Heart right ventricle (tissue), 16 donors: ENCODE data around the gene IL12RB1. TPM values are rescaled to one million over a fixed set of nuclear protein-coding genes. Genes with fewer than 3 reads are reported as not detected.
"Not testable (repeated sequence)": the region's sequence is repeated elsewhere in the genome, so short reads cannot be mapped to it uniquely, and the experiment has no call there.

Experiments used
- ATAC-seq, 8 donors: fragments of 200-7000 bp; cut with Tn5 transposase; one replicate each; pipeline ENCODE4 v1.9.1; 2020; ENCODE audit warnings: mild to moderate bottlenecking in 8 of 8, moderate library complexity in 8 of 8, moderate number of reproducible peaks in 1 of 8
- DNase-seq, 2 donors: peaks; one replicate each; pipeline ENCODE4 v3.0.0-alpha.2; 2020
- H3K27ac ChIP-seq, 10 donors: fragments of 200-600 bp; sonication (generic) in 2 of 10; one replicate each; pipeline versions ENCODE4 v1.5.0 to v1.8.0; 2020 to 2022; ENCODE audit warnings: mild to moderate bottlenecking in 3 of 10
- H3K27me3 ChIP-seq, 7 donors: fragments of 200-600 bp; one replicate each; pipeline ENCODE4 v1.8.0; 2021 to 2022; ENCODE audit warnings: mild to moderate bottlenecking in 2 of 7
- H3K36me3 ChIP-seq, 9 donors: fragments of 200-600 bp; sonication (generic) in 1 of 9; one replicate each; pipeline versions ENCODE4 v1.5.0 to v1.8.0; 2020 to 2022; ENCODE audit warnings: mild to moderate bottlenecking in 2 of 9
- H3K4me1 ChIP-seq, 9 donors: fragments of 200-600 bp; sonication (generic) in 1 of 9; one replicate each; pipeline versions ENCODE4 v1.5.0 to v1.8.0; 2020 to 2022; ENCODE audit warnings: mild to moderate bottlenecking in 4 of 9
- H3K4me3 ChIP-seq, 10 donors: fragments of 200-600 bp; sonication (generic) in 2 of 10; one replicate each; pipeline versions ENCODE4 v1.5.0 to v1.8.0; 2020 to 2022; ENCODE audit warnings: mild to moderate bottlenecking in 7 of 10, moderate library complexity in 2 of 10
- H3K9me3 ChIP-seq, 11 donors: fragments of 200-600 bp in 10 of 11; sonication (generic) in 2 of 11; one replicate each; pipeline versions ENCODE4 v1.5.0 to v1.8.0; 2013 to 2022; ENCODE audit warnings: mild to moderate bottlenecking in 2 of 11, control low read depth in 1 of 11, moderate library complexity in 1 of 11
- WGBS, 2 donors: extraction: QIAGEN DNeasy Blood & Tissue Kit; methylation state at CpG; one replicate each; pipeline ENCODE4 v1.1.7; 2013; ENCODE audit warnings: inconsistent platforms in 1 of 2; 5-methylcytosine and 5-hydroxymethylcytosine counted together
- intact Hi-C, 10 donors: fragments of 100-400 bp; cut with DNase I; formaldehyde crosslinking; loops; one replicate each; pipeline versions ENCODE4 v1.11.1 to v1.14.2; 2022
- polyA plus RNA-seq, 2 donors: library from polyadenylated mRNA; stranded (reverse); fragments of 200-250 nt; gene quantifications; one replicate each; pipeline ENCODE4 v1.2.3, GENCODE V29; 2013
- total RNA-seq, 10 donors: library from RNA; stranded (reverse); fragmentation: NEBNext Ultra II Directional in 3 of 10; extraction: Animal tissue kit (Norgen Biotek cat#: 25700) in 3 of 10; gene quantifications; one replicate each; pipeline versions ENCODE4 v1.2.1 to v1.2.4, GENCODE V29; 2021 to 2023
- TF ChIP-seq, protein P1 (sequence below), 9 donors: fragments of 200-600 bp; sonication (generic) in 2 of 9; IDR thresholded peaks; one replicate each; pipeline versions ENCODE4 v1.5.0 to v1.8.0; 2021 to 2022; ENCODE audit warnings: antibody characterized with exemption in 9 of 9, mild to moderate bottlenecking in 5 of 9, moderate library complexity in 1 of 9
- donor health status: Arrhythmogenic right ventricular cardiomyopathy.
- donor health status: ischemic (EF 13 %, LVEDD 7.1; RV severe dilation, severe dysfunction).
- donor health status: healthy with polysubstance abuse.
- donor health status: DM: no; HTN: yes; CAD: no.
- donor health status: DM: no; HTN: no; CAD: no.
- donor health status: ischemic (EF 25% LVEDD 6.9; RV normal size, moderate dysfunction).
- donor health status: ischemic (EF 25% LVEDD 5.7; RV mildly dilated, moderate dysfunction).
- donor health status: healthy.
- donor health status: DM: yes; HTN: yes; CAD: no.
- donor health status: Ischemic cardiomyopathy.
- donor health status: ischemic (EF 35%, LVEDD 5.7; RV mildly dilated, moderate dysfunction).
- donor health status: nonischemic (EF 11% LVEDD 7.7; RV severe dilation, severe dysfunction).
- donor health status: DM: yes; HTN: yes; CAD: no.
- donor health status: PGD.
- donor health status: ischemic (EF 29% LVEDD 5.4; RV normal size, mild dysfunction).
- donor health status: nonischemic (EF 23%, LVEDD 6.1; RV moderate dilation, normal function).

Gene IL12RB1
- total and polyA plus RNA-seq, 12 donors = 0.24 to 5.4 (median 0.44) TPM

- no peak overlapping the region for H3K4me3 ChIP-seq
- H3K4me1 ChIP-seq = peaks cover 0 to 45% (median 9%) of the 10 kb centered on the region in 9 donors
- no peaks in the 10 kb centered on the region for H3K36me3 ChIP-seq
- intact Hi-C loops = no loop called here
- H3K9me3 ChIP-seq = no peaks in the 10 kb centered on the region
- H3K27ac ChIP-seq = no peak overlapping the region
- DNase-seq (no peak), ATAC-seq (no peak)
- peaks cover 0 to 26% (median 9%) of the 10 kb centered on the region in 7 donors for H3K27me3 ChIP-seq
- TF ChIP-seq, protein P1, sequence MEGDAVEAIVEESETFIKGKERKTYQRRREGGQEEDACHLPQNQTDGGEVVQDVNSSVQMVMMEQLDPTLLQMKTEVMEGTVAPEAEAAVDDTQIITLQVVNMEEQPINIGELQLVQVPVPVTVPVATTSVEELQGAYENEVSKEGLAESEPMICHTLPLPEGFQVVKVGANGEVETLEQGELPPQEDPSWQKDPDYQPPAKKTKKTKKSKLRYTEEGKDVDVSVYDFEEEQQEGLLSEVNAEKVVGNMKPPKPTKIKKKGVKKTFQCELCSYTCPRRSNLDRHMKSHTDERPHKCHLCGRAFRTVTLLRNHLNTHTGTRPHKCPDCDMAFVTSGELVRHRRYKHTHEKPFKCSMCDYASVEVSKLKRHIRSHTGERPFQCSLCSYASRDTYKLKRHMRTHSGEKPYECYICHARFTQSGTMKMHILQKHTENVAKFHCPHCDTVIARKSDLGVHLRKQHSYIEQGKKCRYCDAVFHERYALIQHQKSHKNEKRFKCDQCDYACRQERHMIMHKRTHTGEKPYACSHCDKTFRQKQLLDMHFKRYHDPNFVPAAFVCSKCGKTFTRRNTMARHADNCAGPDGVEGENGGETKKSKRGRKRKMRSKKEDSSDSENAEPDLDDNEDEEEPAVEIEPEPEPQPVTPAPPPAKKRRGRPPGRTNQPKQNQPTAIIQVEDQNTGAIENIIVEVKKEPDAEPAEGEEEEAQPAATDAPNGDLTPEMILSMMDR (IDR thresholded peaks at IDR 0.05) = no peak
- WGBS, 2 donors = 71 to 73% methylated on average over 6 of the region's 6 CpGs
Observed at GRCh38 chr19:18093439-18094161, 6.9 kb upstream of the IL12RB1 start.

GRCh38 chr19:18091217-18091608 lies 4.5 kb upstream of the IL12RB1 start:
- ATAC-seq = peak in 6 of 8 donors; percentile 57 to 75 (median 64)
- Histone ChIP-seq H3K36me3 (no peaks in the 10 kb centered on the region), H3K27ac (peak overlapping the region in 5 of 10 donors; percentile 13 to 92 (median 43)), H3K4me3 (no peak overlapping the region), H3K4me1 (peaks cover 0 to 52% (median 0%) of the 10 kb centered on the region in 9 donors), H3K27me3 (peaks cover 0 to 17% (median 0%) of the 10 kb centered on the region in 7 donors), H3K9me3 (no peaks in the 10 kb centered on the region)
- WGBS, 2 donors = 53 to 56% methylated on average over 12 of the region's 12 CpGs
- intact Hi-C loops = no loop called here
- TF ChIP-seq, protein P1 (IDR thresholded peaks at IDR 0.05) = no peak
- peak; percentile 32 for DNase-seq

- ATAC-seq (peak in 2 of 8 donors; percentile 5 to 26), DNase-seq (no peak)
- H3K36me3 ChIP-seq = no peaks in the 10 kb centered on the region
- no peaks in the 10 kb centered on the region for H3K9me3 ChIP-seq
- peaks cover 0 to 56% (median 0%) of the 10 kb centered on the region in 9 donors for H3K4me1 ChIP-seq
- H3K27me3 ChIP-seq = peaks cover 0 to 17% (median 0%) of the 10 kb centered on the region in 7 donors
- no peak overlapping the region for H3K4me3 ChIP-seq
- intact Hi-C loops = no loop called here
- H3K27ac ChIP-seq = peak overlapping the region in 5 of 10 donors; percentile 13 to 92 (median 43)
- 67 to 78% methylated on average over 12 of the region's 12 CpGs for WGBS, 2 donors
- TF ChIP-seq, protein P1 (IDR thresholded peaks at IDR 0.05) = no peak
Observed at GRCh38 chr19:18090545-18091216, 3.9 kb upstream of the IL12RB1 start.

GRCh38 chr19:18089726-18090125 lies 3.0 kb upstream of the IL12RB1 start:
- no peaks in the 10 kb centered on the region for H3K9me3 ChIP-seq
- H3K4me1 ChIP-seq = peaks cover 0 to 56% (median 0%) of the 10 kb centered on the region in 9 donors
- peak in 1 of 8 donors; percentile 28 for ATAC-seq
- intact Hi-C loops = no loop called here
- WGBS, 2 donors = 72 to 82% methylated on average over 5 of the region's 5 CpGs
- no peaks in the 10 kb centered on the region for H3K36me3 ChIP-seq
- H3K27ac ChIP-seq = peak overlapping the region in 2 of 10 donors; percentile 62 to 92
- TF ChIP-seq, protein P1 (IDR thresholded peaks at IDR 0.05) = no peak
- peaks cover 0 to 17% (median 0%) of the 10 kb centered on the region in 7 donors for H3K27me3 ChIP-seq
- no peak overlapping the region for H3K4me3 ChIP-seq
- no peak for DNase-seq

- DNase-seq, H3K9me3 ChIP-seq, H3K4me3 ChIP-seq, intact Hi-C loops, H3K36me3 ChIP-seq: not testable (repeated sequence)
- Histone ChIP-seq H3K27ac (peak overlapping the region in 3 of 10 donors; percentile 0 to 92 (median 62)), H3K27me3 (peaks cover 0 to 15% (median 0%) of the 10 kb centered on the region in 7 donors), H3K4me1 (peaks cover 0 to 56% (median 0%) of the 10 kb centered on the region in 9 donors)
- peak in 5 of 8 donors; percentile 13 to 72 (median 39) for ATAC-seq
- 71 to 75% methylated on average over 11 of the region's 11 CpGs for WGBS, 2 donors
Observed at GRCh38 chr19:18089096-18089541, 2.4 kb upstream of the IL12RB1 start.
